Measurements from ENCODE around the gene RFNG. TPM values are rescaled to one million over a fixed set of nuclear protein-coding genes. Genes with fewer than 3 reads are reported as not detected.
A peak's percentile ranks its signal among the peaks of the same experiment; 100 is the strongest.

The RFNG gene
- total RNA-seq, 2 donors from 2014 or later = 21.4 to 25.3 TPM

GRCh38 chr17:82019690-82020571, 31.7 kb downstream of the RFNG start:
- Histone ChIP-seq H3K27me3 (no peaks in the 10 kb centered on the region), H3K4me1 (peaks cover 0 to 28% of the 10 kb centered on the region in 2 donors)

GRCh38 chr17:82018989-82019689, 32.5 kb downstream of the RFNG start:
- no peak for DNase-seq (ENCODE audit: low spot score)
- no peak overlapping the region for H3K27ac ChIP-seq
- H3K4me1 ChIP-seq = peaks cover 0 to 27% of the 10 kb centered on the region in 2 donors
- no peaks in the 10 kb centered on the region for H3K27me3 ChIP-seq
- no peak overlapping the region for H3K4me3 ChIP-seq
- peaks cover 11% of the 10 kb centered on the region for H3K36me3 ChIP-seq
- TF ChIP-seq, protein P1, sequence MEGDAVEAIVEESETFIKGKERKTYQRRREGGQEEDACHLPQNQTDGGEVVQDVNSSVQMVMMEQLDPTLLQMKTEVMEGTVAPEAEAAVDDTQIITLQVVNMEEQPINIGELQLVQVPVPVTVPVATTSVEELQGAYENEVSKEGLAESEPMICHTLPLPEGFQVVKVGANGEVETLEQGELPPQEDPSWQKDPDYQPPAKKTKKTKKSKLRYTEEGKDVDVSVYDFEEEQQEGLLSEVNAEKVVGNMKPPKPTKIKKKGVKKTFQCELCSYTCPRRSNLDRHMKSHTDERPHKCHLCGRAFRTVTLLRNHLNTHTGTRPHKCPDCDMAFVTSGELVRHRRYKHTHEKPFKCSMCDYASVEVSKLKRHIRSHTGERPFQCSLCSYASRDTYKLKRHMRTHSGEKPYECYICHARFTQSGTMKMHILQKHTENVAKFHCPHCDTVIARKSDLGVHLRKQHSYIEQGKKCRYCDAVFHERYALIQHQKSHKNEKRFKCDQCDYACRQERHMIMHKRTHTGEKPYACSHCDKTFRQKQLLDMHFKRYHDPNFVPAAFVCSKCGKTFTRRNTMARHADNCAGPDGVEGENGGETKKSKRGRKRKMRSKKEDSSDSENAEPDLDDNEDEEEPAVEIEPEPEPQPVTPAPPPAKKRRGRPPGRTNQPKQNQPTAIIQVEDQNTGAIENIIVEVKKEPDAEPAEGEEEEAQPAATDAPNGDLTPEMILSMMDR (IDR thresholded peaks at IDR 0.05) = no peak
- H3K9me3 ChIP-seq = no peaks in the 10 kb centered on the region

More at GRCh38 chr17:82019690-82020571, 31.7 kb downstream of the RFNG start:
- H3K27ac ChIP-seq = no peak overlapping the region
- H3K4me3 ChIP-seq = no peak overlapping the region
- H3K9me3 ChIP-seq = no peaks in the 10 kb centered on the region
- TF ChIP-seq, protein P1 (IDR thresholded peaks at IDR 0.05) = peak; percentile 45 to 72
- DNase-seq (ENCODE audit: low spot score) = no peak
- peaks cover 11% of the 10 kb centered on the region for H3K36me3 ChIP-seq

- Histone ChIP-seq H3K36me3 (peaks cover 11% of the 10 kb centered on the region), H3K9me3 (no peaks in the 10 kb centered on the region), H3K4me3 (no peak overlapping the region), H3K4me1 (peaks cover 0 to 28% of the 10 kb centered on the region in 2 donors), H3K27ac (no peak overlapping the region), H3K27me3 (no peaks in the 10 kb centered on the region)
- TF ChIP-seq, protein P1 (IDR thresholded peaks at IDR 0.05) = no peak
- no peak for DNase-seq (ENCODE audit: low spot score)
Observed at GRCh38 chr17:82018152-82018988, 33.2 kb downstream of the RFNG start.

GRCh38 chr17:82017612-82018151, 33.9 kb downstream of the RFNG start:
- no peak for DNase-seq (ENCODE audit: low spot score)
- Histone ChIP-seq H3K36me3 (peaks cover 11% of the 10 kb centered on the region), H3K27ac (no peak overlapping the region), H3K27me3 (no peaks in the 10 kb centered on the region), H3K4me1 (peaks cover 0 to 32% of the 10 kb centered on the region in 2 donors), H3K4me3 (no peak overlapping the region), H3K9me3 (no peaks in the 10 kb centered on the region)
- TF ChIP-seq, protein P1 (IDR thresholded peaks at IDR 0.05) = no peak

- no peak overlapping the region for H3K27ac ChIP-seq
- H3K36me3 ChIP-seq = peaks cover 11% of the 10 kb centered on the region
- H3K9me3 ChIP-seq = no peaks in the 10 kb centered on the region
- H3K4me3 ChIP-seq = no peak overlapping the region
- H3K4me1 ChIP-seq = peaks cover 0 to 30% of the 10 kb centered on the region in 2 donors
- H3K27me3 ChIP-seq = no peaks in the 10 kb centered on the region
- TF ChIP-seq, protein P1 (IDR thresholded peaks at IDR 0.05) = no peak
- no peak for DNase-seq (ENCODE audit: low spot score)
Observed at GRCh38 chr17:82016875-82017459, 34.6 kb downstream of the RFNG start.

All from right atrium auricular region (tissue), 2 donors.